ENCODE measurements around the gene TNNI2.

DNA sequence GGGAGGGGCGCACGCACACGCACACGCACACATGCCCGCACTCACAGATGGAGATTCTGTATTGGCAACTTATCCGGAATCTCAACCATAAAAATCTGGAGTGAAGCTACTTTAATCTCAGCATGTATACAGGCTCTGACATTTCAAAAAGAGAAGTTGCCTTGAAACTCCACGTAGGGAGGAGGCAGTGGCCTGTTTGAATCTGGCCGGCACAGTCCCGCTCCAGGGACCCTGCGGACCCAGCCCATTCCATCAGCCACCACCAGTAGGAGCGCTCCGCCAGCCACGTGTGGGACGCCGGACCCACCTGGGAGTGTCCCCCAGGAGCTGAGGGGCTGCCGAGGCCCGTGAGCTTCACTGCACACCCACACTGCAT is 5.9 kb upstream of the TNNI2 start:
- TF ChIP-seq CTCF (conservative IDR thresholded peaks at IDR 0.05; ENCODE audit: low read depth, low read length) (no peak), EZH2 (IDR thresholded peaks at IDR 0.05; ENCODE audit: borderline replicate concordance, low read depth, low read length, poor library complexity, severe bottlenecking) (no peak)

Measured in A673 (cell line).